ENCODE results near the gene ERCC6L2. TPM values are rescaled to one million over a fixed set of nuclear protein-coding genes. Genes with fewer than 3 reads are reported as not detected.

The ERCC6L2 gene
- total RNA-seq, 1 donor from 2014 or later: 77.6 TPM

DNA sequence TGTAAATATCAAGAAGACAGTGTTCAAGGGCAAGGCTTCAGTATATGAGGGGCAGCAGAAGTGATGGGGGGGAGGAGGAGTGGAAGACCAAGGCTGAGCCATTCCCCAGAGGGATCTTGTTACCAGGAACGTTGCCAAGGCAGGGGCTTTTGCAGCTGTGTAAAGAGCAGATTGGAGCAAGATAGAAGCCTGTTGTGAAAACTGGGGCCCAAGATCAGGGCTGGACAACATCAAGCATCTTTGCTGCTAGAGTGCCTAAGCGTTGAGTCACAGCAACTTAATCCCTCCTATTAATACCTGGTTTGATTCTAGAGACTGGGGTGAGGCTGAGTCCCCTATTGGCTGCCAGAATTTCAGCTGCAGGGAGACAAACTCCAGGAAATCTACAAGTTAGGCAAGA is 18.4 kb upstream of the ERCC6L2 start:
- no peaks in the 10 kb centered on the region for H3K27me3 Mint-ChIP-seq (ENCODE audit: insufficient read depth, low read depth)
- no peak overlapping the region for H2AFZ ChIP-seq (replicated peaks)

DNA sequence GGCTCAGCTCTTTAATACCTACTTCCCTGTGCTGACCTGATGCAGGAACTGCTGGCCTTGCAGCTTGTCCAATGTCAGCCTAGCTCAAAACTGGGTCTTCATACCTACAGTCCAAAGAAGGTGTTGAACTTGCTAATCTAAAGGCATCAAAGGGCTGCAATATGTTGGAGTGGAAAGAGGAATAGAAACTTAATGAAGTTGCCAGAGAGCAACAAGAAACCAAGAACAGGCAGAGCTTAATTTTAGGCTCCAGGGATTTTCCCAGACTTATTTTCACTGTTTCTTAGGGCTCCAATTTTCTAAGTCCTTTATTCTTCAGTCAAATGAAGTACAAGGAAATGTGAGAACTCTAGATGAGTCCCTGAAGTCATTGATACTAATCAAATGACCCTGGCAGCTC is 17.6 kb upstream of the ERCC6L2 start:
- Histone ChIP-seq H3K36me3 (peaks cover 6% of the 10 kb centered on the region), H4K20me1 (ENCODE audit: low read depth) (no peaks in the 10 kb centered on the region), H3K27ac (no peak overlapping the region), H3K9ac (no peak overlapping the region), H3K9me3 (ENCODE audit: low read depth) (no peaks in the 10 kb centered on the region), H2AFZ (replicated peaks) (no peak overlapping the region), H3K4me3 (no peak overlapping the region), H3K79me2 (ENCODE audit: low read depth) (no peaks in the 10 kb centered on the region), H3K27me3 (no peaks in the 10 kb centered on the region), H3F3A (ENCODE audit: low read depth) (no peaks in the 10 kb centered on the region), H3K4me2 (no peak overlapping the region), H3K4me1 (peaks cover 8% of the 10 kb centered on the region)
- Mint-ChIP-seq H3K4me1 (peaks cover 21% of the 10 kb centered on the region), H3K27ac (peak overlapping the region; percentile 79), H3K9me3 (peaks cover 10% of the 10 kb centered on the region), H3K36me3 (peaks cover 2% of the 10 kb centered on the region), H3K27me3 (ENCODE audit: insufficient read depth, low read depth) (no peaks in the 10 kb centered on the region), H3K4me3 (no peak overlapping the region)
- no peak for TF ChIP-seq EZH2phosphoT487 (IDR thresholded peaks at IDR 0.05)
- TF ChIP-seq, protein P1, sequence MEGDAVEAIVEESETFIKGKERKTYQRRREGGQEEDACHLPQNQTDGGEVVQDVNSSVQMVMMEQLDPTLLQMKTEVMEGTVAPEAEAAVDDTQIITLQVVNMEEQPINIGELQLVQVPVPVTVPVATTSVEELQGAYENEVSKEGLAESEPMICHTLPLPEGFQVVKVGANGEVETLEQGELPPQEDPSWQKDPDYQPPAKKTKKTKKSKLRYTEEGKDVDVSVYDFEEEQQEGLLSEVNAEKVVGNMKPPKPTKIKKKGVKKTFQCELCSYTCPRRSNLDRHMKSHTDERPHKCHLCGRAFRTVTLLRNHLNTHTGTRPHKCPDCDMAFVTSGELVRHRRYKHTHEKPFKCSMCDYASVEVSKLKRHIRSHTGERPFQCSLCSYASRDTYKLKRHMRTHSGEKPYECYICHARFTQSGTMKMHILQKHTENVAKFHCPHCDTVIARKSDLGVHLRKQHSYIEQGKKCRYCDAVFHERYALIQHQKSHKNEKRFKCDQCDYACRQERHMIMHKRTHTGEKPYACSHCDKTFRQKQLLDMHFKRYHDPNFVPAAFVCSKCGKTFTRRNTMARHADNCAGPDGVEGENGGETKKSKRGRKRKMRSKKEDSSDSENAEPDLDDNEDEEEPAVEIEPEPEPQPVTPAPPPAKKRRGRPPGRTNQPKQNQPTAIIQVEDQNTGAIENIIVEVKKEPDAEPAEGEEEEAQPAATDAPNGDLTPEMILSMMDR (IDR thresholded peaks at IDR 0.05): no peak
- no peak for TF ChIP-seq EZH2 (IDR thresholded peaks at IDR 0.05)
- no peak for DNase-seq (ENCODE audit: low spot score)

More for the DNA sequence above, 18.4 kb upstream of the ERCC6L2 start:
- TF ChIP-seq EZH2 (IDR thresholded peaks at IDR 0.05): no peak
- TF ChIP-seq, protein P1 (IDR thresholded peaks at IDR 0.05): no peak
- no peak for TF ChIP-seq EZH2phosphoT487 (IDR thresholded peaks at IDR 0.05)
- Histone ChIP-seq H3K4me2 (no peak overlapping the region), H3K36me3 (peaks cover 1% of the 10 kb centered on the region), H3K9me3 (ENCODE audit: low read depth) (no peaks in the 10 kb centered on the region), H3K27ac (no peak overlapping the region), H3F3A (ENCODE audit: low read depth) (no peaks in the 10 kb centered on the region), H3K27me3 (no peaks in the 10 kb centered on the region), H3K79me2 (ENCODE audit: low read depth) (no peaks in the 10 kb centered on the region), H3K4me1 (peaks cover 8% of the 10 kb centered on the region), H4K20me1 (ENCODE audit: low read depth) (no peaks in the 10 kb centered on the region), H3K4me3 (no peak overlapping the region), H3K9ac (no peak overlapping the region)
- peaks cover 21% of the 10 kb centered on the region for H3K4me1 Mint-ChIP-seq
- H3K9me3 Mint-ChIP-seq: peaks cover 5% of the 10 kb centered on the region
- H3K27ac Mint-ChIP-seq: peak overlapping the region; percentile 11
- DNase-seq (ENCODE audit: low spot score): peak; percentile 13
- no peak overlapping the region for H3K4me3 Mint-ChIP-seq
- peaks cover 2% of the 10 kb centered on the region for H3K36me3 Mint-ChIP-seq

DNA sequence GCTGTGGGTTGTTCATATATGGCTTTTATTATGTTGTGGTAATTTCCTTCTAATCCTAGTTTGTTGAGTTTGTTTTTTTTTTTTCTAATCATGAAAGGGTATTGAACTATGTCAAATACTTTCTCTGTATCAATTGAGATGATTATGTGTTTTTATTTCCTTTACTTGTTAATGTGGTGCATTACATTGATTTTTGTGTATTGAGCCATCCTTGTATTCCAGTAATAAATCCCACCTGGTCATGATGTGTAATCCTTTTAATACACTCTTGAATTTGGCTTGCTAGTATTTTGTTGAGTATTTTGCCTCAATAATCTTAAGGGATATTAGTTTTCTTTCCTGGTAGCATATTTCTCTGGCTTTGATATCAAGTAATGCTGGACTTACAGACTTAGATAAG is 13.1 kb upstream of the ERCC6L2 start:
- H4K20me1 ChIP-seq (ENCODE audit: low read depth): no peaks in the 10 kb centered on the region
- no peaks in the 10 kb centered on the region for H3K9me3 ChIP-seq (ENCODE audit: low read depth)
- Mint-ChIP-seq H3K27ac (no peak overlapping the region), H3K36me3 (peaks cover 16% of the 10 kb centered on the region), H3K9me3 (peaks cover 20% of the 10 kb centered on the region), H3K27me3 (ENCODE audit: insufficient read depth, low read depth) (peaks cover 3% of the 10 kb centered on the region), H3K4me1 (peaks cover 4% of the 10 kb centered on the region), H3K4me3 (no peak overlapping the region)
- no peak overlapping the region for H3K9ac ChIP-seq
- no peaks in the 10 kb centered on the region for H3K4me1 ChIP-seq
- H2AFZ ChIP-seq (replicated peaks): no peak overlapping the region
- H3K4me3 ChIP-seq: no peak overlapping the region
- H3K36me3 ChIP-seq: peaks cover 6% of the 10 kb centered on the region
- TF ChIP-seq, protein P1 (IDR thresholded peaks at IDR 0.05): no peak
- TF ChIP-seq EZH2phosphoT487 (IDR thresholded peaks at IDR 0.05) (no peak), EZH2 (IDR thresholded peaks at IDR 0.05) (no peak)
- H3K27ac ChIP-seq: no peak overlapping the region
- no peak for DNase-seq (ENCODE audit: low spot score)
- no peaks in the 10 kb centered on the region for H3F3A ChIP-seq (ENCODE audit: low read depth)
- no peaks in the 10 kb centered on the region for H3K27me3 ChIP-seq
- H3K79me2 ChIP-seq (ENCODE audit: low read depth): no peaks in the 10 kb centered on the region
- H3K4me2 ChIP-seq: no peak overlapping the region

Measured in neural progenitor cell (in vitro differentiated cells).